Measurements from ENCODE around the gene CST7. TPM values are rescaled to one million over a fixed set of nuclear protein-coding genes. Genes with fewer than 3 reads are reported as not detected.

CST7 gene
- total RNA-seq, 1 experiment from 2014 or later: not detected

DNA sequence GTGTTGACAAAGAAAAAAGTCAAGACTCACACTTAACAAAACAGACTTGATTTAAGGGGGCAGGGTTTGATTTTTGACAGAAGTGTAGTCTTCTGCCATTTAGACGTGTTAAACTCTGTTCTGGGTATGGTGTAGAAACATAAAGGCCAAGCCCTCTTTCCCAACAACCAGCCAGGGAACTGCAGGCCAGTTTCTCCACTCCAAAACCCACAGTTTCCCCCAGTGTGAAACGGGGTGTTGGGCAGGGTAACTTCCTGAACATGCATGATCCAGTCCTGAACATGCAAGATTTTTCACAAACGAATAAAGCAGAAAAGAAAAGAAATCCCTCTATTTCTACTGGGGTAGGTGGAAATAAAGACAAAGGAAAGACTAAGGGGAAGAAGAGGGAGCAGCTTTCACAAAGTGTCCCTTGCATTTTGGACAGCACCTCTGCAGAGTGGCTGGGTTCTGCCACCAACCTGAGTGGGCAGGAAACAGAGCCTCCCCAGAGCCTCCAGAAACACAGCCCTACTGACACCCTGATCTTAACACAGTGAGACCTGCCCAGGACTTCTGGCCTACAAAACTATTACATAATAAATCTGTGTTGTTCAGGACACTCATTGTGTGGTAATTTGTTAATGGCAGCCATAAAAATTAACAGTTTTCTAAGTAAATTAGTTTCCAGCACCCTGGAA is 36.0 kb downstream of the CST7 start:
- peaks cover 15% of the 10 kb centered on the region for H3K9me3 Mint-ChIP-seq
- POLR2A ChIA-PET: no interaction called here
- H3K4me1 Mint-ChIP-seq: no peaks in the 10 kb centered on the region
- no peaks in the 10 kb centered on the region for H3K27me3 Mint-ChIP-seq (ENCODE audit: low read depth)
- H3K36me3 Mint-ChIP-seq: peaks cover 31% of the 10 kb centered on the region
- CTCF ChIA-PET: no interaction called here
- DNase-seq (ENCODE audit: low spot score) (no peak), ATAC-seq (no peak)
- H3K27ac Mint-ChIP-seq: peak overlapping the region; percentile 49; the same call in 1 of the 2 replicates
- TF ChIP-seq ZNF219 (CRISPR knock-in tag; IDR thresholded peaks at IDR 0.05; ENCODE audit: borderline replicate concordance) (no peak), ELF4 (CRISPR knock-in tag; IDR thresholded peaks at IDR 0.05; ENCODE audit: low read depth) (no peak), ARID4B (CRISPR knock-in tag; IDR thresholded peaks at IDR 0.05; ENCODE audit: borderline replicate concordance) (no peak), NR3C1 (CRISPR knock-in tag; conservative IDR thresholded peaks at IDR 0.05; ENCODE audit: low read depth) (no peak), JAZF1 (CRISPR knock-in tag; IDR thresholded peaks at IDR 0.05) (no peak), JUN (CRISPR knock-in tag; IDR thresholded peaks at IDR 0.05) (no peak), PREB (CRISPR knock-in tag; IDR thresholded peaks at IDR 0.05; ENCODE audit: borderline replicate concordance) (no peak), MAX (CRISPR knock-in tag; IDR thresholded peaks at IDR 0.05) (no peak), HMGA2 (CRISPR knock-in tag; IDR thresholded peaks at IDR 0.05) (no peak), ATF1 (CRISPR knock-in tag; IDR thresholded peaks at IDR 0.05) (no peak), PRRX2 (CRISPR knock-in tag; IDR thresholded peaks at IDR 0.05) (no peak), CDX4 (CRISPR knock-in tag; IDR thresholded peaks at IDR 0.05; ENCODE audit: borderline replicate concordance) (no peak)
- TF ChIP-seq, protein P1, sequence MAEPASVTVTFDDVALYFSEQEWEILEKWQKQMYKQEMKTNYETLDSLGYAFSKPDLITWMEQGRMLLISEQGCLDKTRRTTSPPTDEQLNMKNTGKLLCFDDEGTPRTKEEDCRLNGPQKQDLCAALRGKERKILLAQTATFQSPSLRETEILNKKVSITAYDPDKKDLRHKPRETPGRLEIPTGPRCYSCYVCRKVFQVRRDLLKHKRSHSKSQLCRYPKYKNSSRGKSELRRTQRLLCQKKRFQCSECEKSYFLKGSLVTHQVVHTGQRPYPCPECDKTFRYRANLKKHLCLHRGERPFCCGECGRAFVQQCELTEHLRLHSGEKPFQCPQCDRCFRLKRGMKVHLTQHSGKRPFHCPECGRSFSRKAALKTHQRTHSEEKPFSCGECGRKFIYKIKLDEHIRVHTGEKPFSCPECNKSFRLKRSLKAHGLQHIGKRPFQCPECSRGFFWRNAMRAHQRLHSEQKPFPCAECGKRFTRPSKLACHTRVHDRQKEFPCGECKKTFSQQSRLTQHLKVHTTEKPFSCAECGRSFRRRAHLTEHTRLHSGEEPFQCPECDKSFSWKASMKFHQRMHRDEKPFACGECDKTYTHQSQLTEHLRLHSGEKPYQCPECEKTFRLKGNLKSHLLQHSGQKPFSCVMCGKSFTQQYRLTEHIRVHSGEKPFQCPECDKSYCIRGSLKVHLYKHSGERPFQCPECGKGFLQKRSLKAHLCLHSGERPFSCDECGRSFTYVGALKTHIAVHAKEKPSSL (CRISPR knock-in tag; conservative IDR thresholded peaks at IDR 0.05): no peak
- TF ChIP-seq, protein P2, sequence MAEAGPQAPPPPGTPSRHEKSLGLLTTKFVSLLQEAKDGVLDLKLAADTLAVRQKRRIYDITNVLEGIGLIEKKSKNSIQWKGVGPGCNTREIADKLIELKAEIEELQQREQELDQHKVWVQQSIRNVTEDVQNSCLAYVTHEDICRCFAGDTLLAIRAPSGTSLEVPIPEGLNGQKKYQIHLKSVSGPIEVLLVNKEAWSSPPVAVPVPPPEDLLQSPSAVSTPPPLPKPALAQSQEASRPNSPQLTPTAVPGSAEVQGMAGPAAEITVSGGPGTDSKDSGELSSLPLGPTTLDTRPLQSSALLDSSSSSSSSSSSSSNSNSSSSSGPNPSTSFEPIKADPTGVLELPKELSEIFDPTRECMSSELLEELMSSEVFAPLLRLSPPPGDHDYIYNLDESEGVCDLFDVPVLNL (CRISPR knock-in tag; IDR thresholded peaks at IDR 0.05; ENCODE audit: borderline replicate concordance, low read depth): no peak
- H3K4me3 Mint-ChIP-seq: no peak overlapping the region

DNA sequence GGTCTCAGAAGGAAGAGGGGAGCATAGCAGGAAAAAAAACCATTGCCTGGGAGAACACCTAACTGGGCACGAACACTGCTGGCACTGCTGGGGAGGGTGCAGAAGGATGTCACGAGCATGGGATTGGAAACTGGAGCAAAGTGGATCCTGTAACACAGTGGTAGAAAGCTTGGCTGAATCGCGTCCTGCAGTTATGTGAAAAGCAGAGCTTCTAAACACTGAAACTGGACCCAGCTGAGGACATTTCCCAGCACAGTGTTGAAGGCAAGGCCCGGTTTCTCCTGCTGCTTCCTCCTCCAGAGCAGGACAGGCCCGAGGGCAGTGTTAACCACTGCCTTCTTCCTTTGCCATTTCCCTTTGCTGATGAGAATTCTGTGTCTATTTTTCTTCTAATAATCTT is 36.7 kb downstream of the CST7 start:
- Mint-ChIP-seq H3K27ac (no peak overlapping the region), H3K36me3 (peaks cover 24% of the 10 kb centered on the region), H3K9me3 (peaks cover 9% of the 10 kb centered on the region; the same call in 1 of the 2 replicates), H3K27me3 (ENCODE audit: low read depth) (no peaks in the 10 kb centered on the region), H3K4me3 (no peak overlapping the region), H3K4me1 (peaks cover 4% of the 10 kb centered on the region)
- no peak for ATAC-seq
- POLR2A ChIA-PET: no interaction called here
- CTCF ChIA-PET: no interaction called here
- DNase-seq (ENCODE audit: low spot score): no peak
- TF ChIP-seq SMAD4 (CRISPR knock-in tag; IDR thresholded peaks at IDR 0.05) (no peak), GTF2I (CRISPR knock-in tag; conservative IDR thresholded peaks at IDR 0.05) (no peak)
